GM21447 (cell line): Measurements from ENCODE around the gene KRT83.

Source experiments
- ATAC-seq: cut with Tn5 transposase; IDR thresholded peaks from one replicate; pipeline ENCODE4 v1.9.1; 2021; ENCODE audit not compliant: unreplicated experiment

The KRT83 gene

GRCh38 chr12:52267266-52267665 is 53.9 kb downstream of the KRT83 start:
- ATAC-seq: no peak

- ATAC-seq: no peak
Observed at GRCh38 chr12:52266514-52266913, 54.7 kb downstream of the KRT83 start.

- ATAC-seq: no peak
Observed at GRCh38 chr12:52264435-52264825, 56.8 kb downstream of the KRT83 start.
